Esophagus squamous epithelium (tissue), 5 donors: ENCODE results near the gene PPP2R3B. TPM values are rescaled to one million over a fixed set of nuclear protein-coding genes. Genes with fewer than 3 reads are reported as not detected.

Source experiments
- DNase-seq: peaks from one replicate; lab custom pipeline; 2025; lab: John Stamatoyannopoulos, UW
- H3K27ac ChIP-seq, 4 donors: fragments of 200-600 bp; sonication (generic); one replicate each; pipeline ENCODE4 v1.5.1; 2016 to 2019; ENCODE audit warnings: mild to moderate bottlenecking in 1 of 4
- H3K27me3 ChIP-seq, 4 donors: fragments of 200-600 bp; sonication (generic); 1 replicate in 3 of 4; 2 replicates in 1 of 4; pipeline versions ENCODE4 v1.5.1 to v1.6.0; 2017 to 2021; ENCODE audit warnings: antibody characterized with exemption in 1 of 4
- H3K36me3 ChIP-seq, 3 donors: fragments of 200-600 bp; sonication (generic); one replicate each; pipeline ENCODE4 v1.5.1; 2016 to 2019
- H3K4me1 ChIP-seq, 3 donors: fragments of 200-600 bp; sonication (generic); one replicate each; pipeline ENCODE4 v1.5.1; 2017 to 2019
- H3K4me3 ChIP-seq, 4 donors: fragments of 200-600 bp; sonication (generic); 1 replicate in 3 of 4; 2 replicates in 1 of 4; pipeline ENCODE4 v1.5.1; 2016 to 2019; ENCODE audit warnings: mild to moderate bottlenecking in 2 of 4, moderate library complexity in 1 of 4
- H3K9me3 ChIP-seq, 3 donors: fragments of 200-600 bp; sonication (generic); one replicate each; pipeline ENCODE4 v1.5.1; 2016 to 2019
- CTCF ChIP-seq, 6 experiments: fragments of 450-650 bp in 4 of 6; fragments of 200-600 bp in 2 of 6; sonication (generic) in 2 of 6; IDR thresholded peaks; one replicate each; pipeline ENCODE4 v1.5.1; 2016 to 2019; ENCODE audit warnings: antibody characterized with exemption in 6 of 6, mild to moderate bottlenecking in 4 of 6, moderate library complexity in 4 of 6
- POLR2A ChIP-seq, 4 donors: fragments of 450-650 bp; IDR thresholded peaks; one replicate each; pipeline ENCODE4 v1.6.1; 2017; ENCODE audit warnings: antibody characterized with exemption in 4 of 4, mild to moderate bottlenecking in 4 of 4, moderate library complexity in 3 of 4
- WGBS, 2 donors: methylation state at CpG; one replicate each; pipeline ENCODE4 v1.1.5; 2018; 5-methylcytosine and 5-hydroxymethylcytosine counted together
- intact Hi-C: fragments of 100-400 bp; cut with DNase I; formaldehyde crosslinking; loops from one replicate; pipeline ENCODE4 v1.15.0; 2022
- total RNA-seq, 4 donors: library from RNA; depleted of rRNA; stranded (reverse); fragments of >200 nt; gene quantifications; one replicate each; pipeline ENCODE4 v1.1.0, GENCODE V29; 2016
- donor health status: DM: yes; HTN: yes; CAD: no.

Gene PPP2R3B
- total RNA-seq, 4 donors from 2014 or later: 7.9 to 26.1 (median 24.1) TPM

GRCh38 chrX:340641-341423, 45.9 kb downstream of the PPP2R3B start:
- DNase-seq: no peak
- peaks cover 0 to 68% (median 0%) of the 10 kb centered on the region in 3 donors for H3K36me3 ChIP-seq
- no peak overlapping the region for H3K27ac ChIP-seq
- intact Hi-C loops: no loop called here
- 94 to 97% methylated on average over 6 to 11 of the region's 52 CpGs for WGBS, 2 donors
- H3K4me1 ChIP-seq: no peaks in the 10 kb centered on the region
- no peak overlapping the region for H3K4me3 ChIP-seq
- TF ChIP-seq CTCF (IDR thresholded peaks at IDR 0.05) (no peak), POLR2A (IDR thresholded peaks at IDR 0.05) (no peak)
- no peaks in the 10 kb centered on the region for H3K9me3 ChIP-seq
- H3K27me3 ChIP-seq: no peaks in the 10 kb centered on the region

- Histone ChIP-seq H3K36me3 (peaks cover 0 to 68% (median 0%) of the 10 kb centered on the region in 3 donors), H3K27me3 (no peaks in the 10 kb centered on the region), H3K27ac (no peak overlapping the region), H3K4me1 (no peaks in the 10 kb centered on the region), H3K9me3 (no peaks in the 10 kb centered on the region), H3K4me3 (no peak overlapping the region)
- TF ChIP-seq POLR2A (IDR thresholded peaks at IDR 0.05): no peak
- TF ChIP-seq CTCF (IDR thresholded peaks at IDR 0.05): no peak
- no peak for DNase-seq
- 81 to 92% methylated on average over 13 to 19 of the region's 24 CpGs for WGBS, 2 donors
- intact Hi-C loops: no loop called here
Measured at GRCh38 chrX:340121-340520, 46.6 kb downstream of the PPP2R3B start.

- no peak for DNase-seq
- WGBS, 2 donors: 96 to 97% methylated on average over 9 to 20 of the region's 44 CpGs
- intact Hi-C loops: no loop called here
- no peaks in the 10 kb centered on the region for H3K27me3 ChIP-seq
- H3K27ac ChIP-seq: no peak overlapping the region
- H3K9me3 ChIP-seq: no peaks in the 10 kb centered on the region
- peaks cover 0 to 69% (median 0%) of the 10 kb centered on the region in 3 donors for H3K36me3 ChIP-seq
- no peaks in the 10 kb centered on the region for H3K4me1 ChIP-seq
- no peak for TF ChIP-seq CTCF (IDR thresholded peaks at IDR 0.05)
- TF ChIP-seq POLR2A (IDR thresholded peaks at IDR 0.05): no peak
- H3K4me3 ChIP-seq: no peak overlapping the region
Measured at GRCh38 chrX:338836-339400, 47.8 kb downstream of the PPP2R3B start.

DNA sequence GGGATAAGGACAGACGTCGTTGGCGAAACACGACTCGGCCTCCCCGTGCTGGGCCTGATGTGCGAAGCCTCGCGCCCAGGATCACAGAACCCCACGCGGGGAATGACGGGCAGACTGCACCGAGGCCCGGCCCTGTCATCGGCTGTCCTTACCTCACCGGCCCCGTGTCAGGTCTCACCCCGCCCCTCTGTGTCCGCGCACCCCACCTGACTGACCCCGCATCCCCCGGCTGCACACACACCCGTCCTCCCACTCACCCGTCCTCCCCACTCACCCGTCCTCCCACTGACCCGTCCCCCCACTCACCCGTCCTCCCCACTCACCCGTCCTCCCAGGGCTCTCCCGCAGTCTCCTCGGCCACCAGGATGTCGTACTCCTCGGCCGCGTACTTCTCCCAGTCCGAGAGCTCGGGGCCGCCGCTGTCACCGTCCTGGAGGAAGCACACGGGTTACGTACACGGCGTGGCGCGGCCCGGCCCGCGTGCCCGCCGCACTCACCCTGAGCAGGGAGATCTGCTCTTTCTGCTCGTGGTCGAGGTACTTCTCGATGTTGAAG, 48.3 kb downstream of the PPP2R3B start:
- intact Hi-C loops: no loop called here
- no peaks in the 10 kb centered on the region for H3K9me3 ChIP-seq
- DNase-seq: no peak
- 83 to 88% methylated on average over 7 to 29 of the region's 53 CpGs for WGBS, 2 donors
- no peak overlapping the region for H3K27ac ChIP-seq
- TF ChIP-seq POLR2A (IDR thresholded peaks at IDR 0.05): no peak
- TF ChIP-seq CTCF (IDR thresholded peaks at IDR 0.05): no peak
- H3K27me3 ChIP-seq: no peaks in the 10 kb centered on the region
- H3K36me3 ChIP-seq: peaks cover 0 to 75% (median 0%) of the 10 kb centered on the region in 3 donors
- H3K4me1 ChIP-seq: no peaks in the 10 kb centered on the region
- no peak overlapping the region for H3K4me3 ChIP-seq

DNA sequence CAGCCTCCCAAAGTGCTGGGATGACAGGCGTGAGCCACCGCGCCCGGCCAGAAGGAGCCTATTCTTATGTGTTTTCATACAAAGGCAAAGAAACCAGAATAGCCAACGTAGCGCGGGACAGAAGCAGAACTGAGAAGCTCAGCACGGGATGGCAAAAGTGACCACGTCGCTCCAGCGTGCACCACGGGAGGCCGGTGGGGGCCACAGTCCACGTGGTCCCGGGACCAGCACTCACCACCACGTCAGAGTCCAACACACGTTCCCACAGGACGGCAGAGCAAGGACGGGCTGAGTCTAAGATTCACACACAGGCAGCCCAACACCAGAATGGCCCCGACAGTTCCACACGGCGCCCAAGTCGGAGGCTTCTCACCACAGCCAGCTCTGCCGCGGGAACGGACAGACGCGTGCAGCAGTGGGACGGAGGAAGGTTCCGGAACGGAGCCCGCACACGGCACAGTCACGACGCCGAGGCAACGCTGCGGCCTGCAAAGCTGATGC, 49.3 kb downstream of the PPP2R3B start:
- WGBS, 2 donors: 80 to 89% methylated on average over 16 to 17 of the region's 38 CpGs
- Histone ChIP-seq H3K36me3 (peaks cover 0 to 83% (median 0%) of the 10 kb centered on the region in 3 donors), H3K27me3 (peaks cover 0 to under 1% (median 0%) of the 10 kb centered on the region in 4 donors), H3K9me3 (no peaks in the 10 kb centered on the region), H3K27ac (no peak overlapping the region), H3K4me1 (no peaks in the 10 kb centered on the region), H3K4me3 (no peak overlapping the region)
- intact Hi-C loops: no loop called here
- TF ChIP-seq POLR2A (IDR thresholded peaks at IDR 0.05) (no peak), CTCF (IDR thresholded peaks at IDR 0.05) (no peak)
- DNase-seq: no peak
